Lung (tissue), 12 donors: ENCODE data around the gene TOP2A. TPM values are rescaled to one million over a fixed set of nuclear protein-coding genes. Genes with fewer than 3 reads are reported as not detected.

ENCODE experiments used
- ATAC-seq: fragments of 200-7000 bp; cut with Tn5 transposase; one replicate; pipeline ENCODE4 v1.9.1; 2020; ENCODE audit warnings: moderate number of reproducible peaks; ENCODE audit not compliant: insufficient read depth, low FRiP score
- DNase-seq, 3 donors: peaks; one replicate each; pipeline ENCODE4 v3.0.0-alpha.2; 2013 to 2017
- H3K27ac ChIP-seq, 2 donors: one replicate each; pipeline ENCODE4 v1.5.1; 2013; ENCODE audit warnings: mild to moderate bottlenecking in 2 of 2, moderate library complexity in 2 of 2, control low read depth in 1 of 2, inconsistent platforms in 1 of 2, low read depth in 1 of 2, low read length in 1 of 2
- H3K27me3 ChIP-seq, 3 donors: one replicate each; pipeline ENCODE4 v1.5.1; 2013; ENCODE audit warnings: low read length in 2 of 3; ENCODE audit not compliant: control insufficient read depth in 3 of 3, insufficient read depth in 3 of 3
- H3K36me3 ChIP-seq, 4 donors: one replicate each; pipeline ENCODE4 v1.5.1; 2013; ENCODE audit warnings: low read length in 4 of 4, mild to moderate bottlenecking in 1 of 4, moderate library complexity in 1 of 4; ENCODE audit not compliant: control insufficient read depth in 4 of 4, insufficient read depth in 4 of 4
- H3K4me1 ChIP-seq, 5 donors: one replicate each; pipeline ENCODE4 v1.5.1; 2013; ENCODE audit warnings: low read length in 5 of 5, mild to moderate bottlenecking in 2 of 5, moderate library complexity in 1 of 5; ENCODE audit not compliant: control insufficient read depth in 5 of 5, insufficient read depth in 5 of 5
- H3K4me3 ChIP-seq: one replicate; pipeline ENCODE4 v1.5.1; 2013; ENCODE audit warnings: mild to moderate bottlenecking, control low read depth, moderate library complexity
- H3K9ac ChIP-seq, 2 donors: one replicate each; pipeline ENCODE4 v1.5.1; 2013; ENCODE audit warnings: low read length in 2 of 2, control low read depth in 1 of 2; ENCODE audit not compliant: insufficient read depth in 1 of 2
- H3K9me3 ChIP-seq, 4 donors: one replicate each; pipeline ENCODE4 v1.5.1; 2013; ENCODE audit warnings: low read length in 3 of 4, mild to moderate bottlenecking in 1 of 4, moderate library complexity in 1 of 4; ENCODE audit not compliant: control insufficient read depth in 4 of 4, insufficient read depth in 3 of 4
- WGBS, 2 donors: extraction: QIAGEN DNeasy Blood & Tissue Kit; methylation state at CpG; one replicate each; pipeline ENCODE4 v1.1.7; 2013; 5-methylcytosine and 5-hydroxymethylcytosine counted together
- polyA plus RNA-seq, 2 donors: library from polyadenylated mRNA; stranded (reverse); fragments of 200-250 nt; gene quantifications; one replicate each; pipeline ENCODE4 v1.2.1, GENCODE V29; 2013
- total RNA-seq, 2 donors: library from RNA; depleted of rRNA in 1 of 2; stranded (reverse); fragments of >200 nt in 1 of 2; gene quantifications; one replicate each; pipeline ENCODE4 v1.2.1, GENCODE V29; 2014 to 2021
- TF ChIP-seq, protein P1 (sequence below): IDR thresholded peaks from 2 replicates; pipeline ENCODE4 v1.5.1; 2012; ENCODE audit warnings: mild to moderate bottlenecking; ENCODE audit errors: control extremely low read depth, extremely low read depth
- donor health status: control.
- donor health status: control.
- donor health status: Bipolar disorder and iron deficiency.
- donor health status: healthy.
- donor health status: DM: yes; HTN: yes; CAD: no.

TOP2A gene
- total and polyA plus RNA-seq, 4 donors, result 2.6 to 21.6 (median 9.6) TPM

DNA sequence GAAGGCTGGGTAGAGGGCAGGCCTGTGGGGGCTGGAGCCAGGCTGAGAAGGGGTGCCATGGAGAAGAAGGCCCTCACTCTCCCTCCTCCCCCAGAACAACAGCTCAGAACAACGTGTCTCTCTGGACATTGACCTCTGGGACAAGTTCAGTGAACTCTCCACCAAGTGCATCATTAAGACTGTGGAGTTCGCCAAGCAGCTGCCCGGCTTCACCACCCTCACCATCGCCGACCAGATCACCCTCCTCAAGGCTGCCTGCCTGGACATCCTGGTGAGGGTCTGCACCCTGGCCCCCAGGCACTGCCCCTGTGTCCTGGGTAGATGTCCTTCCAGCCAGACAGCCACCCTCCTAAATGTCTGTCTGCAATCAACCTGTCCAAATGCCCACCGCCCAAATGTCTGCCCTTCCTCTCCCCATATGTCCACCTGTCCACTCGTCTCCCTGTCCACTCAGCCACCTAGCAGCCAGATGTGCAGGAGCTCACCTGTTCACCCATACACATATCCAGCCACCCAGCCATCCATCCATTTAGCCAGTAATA, 65.4 kb downstream of the TOP2A start:
- no peak overlapping the region for H3K4me3 ChIP-seq
- ATAC-seq (no peak), DNase-seq (no peak)
- H3K9ac ChIP-seq, result no peak overlapping the region
- peaks cover 0 to 67% (median 38%) of the 10 kb centered on the region in 4 donors for H3K36me3 ChIP-seq
- WGBS, 2 donors, result 80 to 86% methylated on average over 7 of the region's 7 CpGs
- H3K9me3 ChIP-seq, result no peaks in the 10 kb centered on the region
- H3K4me1 ChIP-seq, result peaks cover 22 to 62% (median 33%) of the 10 kb centered on the region in 5 donors
- peak overlapping the region in 1 of 2 donors; percentile 26 for H3K27ac ChIP-seq
- H3K27me3 ChIP-seq, result no peaks in the 10 kb centered on the region
- TF ChIP-seq, protein P1, sequence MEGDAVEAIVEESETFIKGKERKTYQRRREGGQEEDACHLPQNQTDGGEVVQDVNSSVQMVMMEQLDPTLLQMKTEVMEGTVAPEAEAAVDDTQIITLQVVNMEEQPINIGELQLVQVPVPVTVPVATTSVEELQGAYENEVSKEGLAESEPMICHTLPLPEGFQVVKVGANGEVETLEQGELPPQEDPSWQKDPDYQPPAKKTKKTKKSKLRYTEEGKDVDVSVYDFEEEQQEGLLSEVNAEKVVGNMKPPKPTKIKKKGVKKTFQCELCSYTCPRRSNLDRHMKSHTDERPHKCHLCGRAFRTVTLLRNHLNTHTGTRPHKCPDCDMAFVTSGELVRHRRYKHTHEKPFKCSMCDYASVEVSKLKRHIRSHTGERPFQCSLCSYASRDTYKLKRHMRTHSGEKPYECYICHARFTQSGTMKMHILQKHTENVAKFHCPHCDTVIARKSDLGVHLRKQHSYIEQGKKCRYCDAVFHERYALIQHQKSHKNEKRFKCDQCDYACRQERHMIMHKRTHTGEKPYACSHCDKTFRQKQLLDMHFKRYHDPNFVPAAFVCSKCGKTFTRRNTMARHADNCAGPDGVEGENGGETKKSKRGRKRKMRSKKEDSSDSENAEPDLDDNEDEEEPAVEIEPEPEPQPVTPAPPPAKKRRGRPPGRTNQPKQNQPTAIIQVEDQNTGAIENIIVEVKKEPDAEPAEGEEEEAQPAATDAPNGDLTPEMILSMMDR, result no peak

DNA sequence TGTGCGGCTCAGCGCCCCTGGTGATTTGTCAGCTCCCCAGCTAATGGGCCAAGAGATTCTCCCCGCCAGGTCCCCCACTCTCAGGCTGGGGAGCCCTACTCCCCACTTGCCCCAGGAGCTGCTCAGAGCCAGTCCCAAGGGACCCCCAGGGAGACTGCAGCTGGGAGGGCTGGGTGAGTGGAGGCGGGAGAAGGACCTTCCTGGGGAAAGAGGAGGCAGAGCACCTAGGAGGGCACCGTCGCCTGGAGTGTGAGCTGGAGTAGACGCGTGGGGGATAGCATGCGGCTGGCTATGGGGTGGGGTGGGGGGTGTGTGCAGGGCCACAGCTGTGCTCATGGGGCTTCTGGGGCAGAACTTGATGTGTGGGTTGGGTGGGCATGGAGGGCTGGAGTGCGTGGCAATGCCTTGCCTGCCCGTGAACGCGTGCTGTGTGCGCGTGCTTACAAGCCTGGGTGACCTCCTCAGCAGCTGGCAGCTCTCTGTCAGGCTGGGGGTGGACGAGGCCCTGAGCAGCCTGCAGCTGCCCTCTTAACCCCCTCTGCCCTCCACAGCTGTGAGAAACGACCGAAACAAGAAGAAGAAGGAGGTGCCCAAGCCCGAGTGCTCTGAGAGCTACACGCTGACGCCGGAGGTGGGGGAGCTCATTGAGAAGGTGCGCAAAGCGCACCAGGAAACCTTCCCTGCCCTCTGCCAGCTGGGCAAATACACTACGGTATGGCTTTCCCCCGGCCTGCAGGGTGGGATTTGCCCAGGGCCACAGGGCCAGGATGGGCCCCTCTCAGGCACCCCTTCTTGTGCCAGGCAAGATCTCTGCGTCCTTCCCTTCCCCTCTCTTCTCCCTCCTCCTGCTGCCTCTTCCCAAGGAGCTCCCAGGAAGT, 66.1 kb downstream of the TOP2A start:
- Histone ChIP-seq H3K27me3 (no peaks in the 10 kb centered on the region), H3K27ac (peak overlapping the region in 1 of 2 donors; percentile 26), H3K9me3 (no peaks in the 10 kb centered on the region), H3K9ac (no peak overlapping the region), H3K4me3 (no peak overlapping the region), H3K4me1 (peaks cover 29 to 69% (median 40%) of the 10 kb centered on the region in 5 donors), H3K36me3 (peaks cover 0 to 64% (median 38%) of the 10 kb centered on the region in 4 donors)
- ATAC-seq, result no peak
- TF ChIP-seq, protein P1, result no peak
- 80 to 84% methylated on average over 27 of the region's 27 CpGs for WGBS, 2 donors
- DNase-seq, result peak in 1 of 3 donors; percentile 25

DNA sequence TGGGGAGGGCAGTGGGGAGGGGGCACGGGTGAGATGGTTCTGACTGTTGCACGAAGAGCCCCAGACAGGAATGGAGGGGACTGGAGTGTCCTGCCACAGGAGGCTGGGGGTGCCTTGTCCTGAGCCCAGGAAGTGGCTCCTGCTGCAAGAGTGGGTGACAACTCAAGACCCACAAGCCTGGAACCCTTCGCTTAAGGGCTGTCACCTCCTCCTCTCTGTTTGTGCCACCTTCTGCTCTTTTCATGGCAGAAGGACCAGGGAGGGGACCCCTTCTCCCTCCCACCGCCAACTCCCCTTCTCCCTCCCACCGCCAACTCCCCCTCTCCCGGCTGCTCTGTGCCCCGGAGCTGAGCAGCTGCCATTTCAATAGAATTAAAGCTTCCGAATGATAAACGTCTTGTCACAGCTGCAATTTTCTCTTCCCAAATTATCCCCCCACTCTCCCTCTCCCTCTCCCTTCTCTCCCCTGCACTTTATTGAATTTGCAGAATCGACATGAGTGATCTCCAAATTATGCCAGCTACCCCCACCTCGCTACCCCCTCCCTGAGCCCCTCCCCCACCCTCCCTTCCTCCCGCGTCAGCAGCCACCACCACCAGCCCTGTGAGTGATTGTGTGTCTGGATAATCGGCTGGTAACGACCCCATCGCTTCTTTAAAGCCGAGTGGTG, 66.9 kb downstream of the TOP2A start:
- DNase-seq, result peak in 2 of 3 donors; percentile 50 to 62
- peak overlapping the region in 1 of 2 donors; percentile 71 for H3K27ac ChIP-seq
- no peak overlapping the region for H3K9ac ChIP-seq
- H3K4me3 ChIP-seq, result no peak overlapping the region
- no peaks in the 10 kb centered on the region for H3K9me3 ChIP-seq
- no peaks in the 10 kb centered on the region for H3K27me3 ChIP-seq
- no peak for ATAC-seq
- peaks cover 0 to 58% (median 36%) of the 10 kb centered on the region in 4 donors for H3K36me3 ChIP-seq
- 61 to 73% methylated on average over 17 of the region's 17 CpGs for WGBS, 2 donors
- H3K4me1 ChIP-seq, result peaks cover 33 to 71% (median 48%) of the 10 kb centered on the region in 5 donors
- TF ChIP-seq, protein P1, result no peak
